Measurements from ENCODE around the gene GH1. TPM values are rescaled to one million over a fixed set of nuclear protein-coding genes. Genes with fewer than 3 reads are reported as not detected.
"Not testable (repeated sequence)": the region's sequence is repeated elsewhere in the genome, so short reads cannot be mapped to it uniquely, and the experiment has no call there.

Gene GH1
- total and polyA plus RNA-seq, 2 experiments from 2014 or later, result not detected

GRCh38 chr17:63889026-63889848, 29.4 kb downstream of the GH1 start:
- not testable (repeated sequence) for H3K36me3 ChIP-seq; H3K4me3 ChIP-seq; H3K4me1 ChIP-seq (ENCODE audit: low read depth); H3K9me3 ChIP-seq (ENCODE audit: low read depth); H3K27ac ChIP-seq; H3K27me3 ChIP-seq
- TF ChIP-seq, protein P1, sequence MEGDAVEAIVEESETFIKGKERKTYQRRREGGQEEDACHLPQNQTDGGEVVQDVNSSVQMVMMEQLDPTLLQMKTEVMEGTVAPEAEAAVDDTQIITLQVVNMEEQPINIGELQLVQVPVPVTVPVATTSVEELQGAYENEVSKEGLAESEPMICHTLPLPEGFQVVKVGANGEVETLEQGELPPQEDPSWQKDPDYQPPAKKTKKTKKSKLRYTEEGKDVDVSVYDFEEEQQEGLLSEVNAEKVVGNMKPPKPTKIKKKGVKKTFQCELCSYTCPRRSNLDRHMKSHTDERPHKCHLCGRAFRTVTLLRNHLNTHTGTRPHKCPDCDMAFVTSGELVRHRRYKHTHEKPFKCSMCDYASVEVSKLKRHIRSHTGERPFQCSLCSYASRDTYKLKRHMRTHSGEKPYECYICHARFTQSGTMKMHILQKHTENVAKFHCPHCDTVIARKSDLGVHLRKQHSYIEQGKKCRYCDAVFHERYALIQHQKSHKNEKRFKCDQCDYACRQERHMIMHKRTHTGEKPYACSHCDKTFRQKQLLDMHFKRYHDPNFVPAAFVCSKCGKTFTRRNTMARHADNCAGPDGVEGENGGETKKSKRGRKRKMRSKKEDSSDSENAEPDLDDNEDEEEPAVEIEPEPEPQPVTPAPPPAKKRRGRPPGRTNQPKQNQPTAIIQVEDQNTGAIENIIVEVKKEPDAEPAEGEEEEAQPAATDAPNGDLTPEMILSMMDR (IDR thresholded peaks at IDR 0.05; ENCODE audit: low read depth, low read length), result peak; percentile 44
- DNase-seq (ENCODE audit: low read depth in 1 of 2, low spot score in 1 of 2), result peak; percentile 43 to 64

DNA sequence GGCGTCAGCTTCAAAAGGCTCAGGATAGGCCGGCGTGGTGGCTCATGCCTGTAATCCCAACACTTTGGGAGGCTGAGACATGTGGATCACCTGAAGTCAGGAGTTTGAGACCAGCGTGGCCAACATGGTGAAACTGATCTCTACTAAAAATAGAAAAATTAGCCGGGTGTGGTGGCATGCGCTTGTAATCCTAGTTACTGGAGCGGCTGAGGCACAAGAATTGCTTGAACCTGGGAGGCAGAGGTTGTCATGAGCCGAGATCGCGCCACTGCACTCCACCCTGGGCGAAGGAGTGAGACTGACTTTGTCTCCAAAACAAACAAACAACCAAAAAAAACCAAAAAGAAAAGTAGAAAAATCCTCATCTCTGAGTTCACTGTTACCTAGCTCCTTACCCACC, 33.5 kb downstream of the GH1 start:
- H3K4me3 ChIP-seq; H3K27me3 ChIP-seq; H3K27ac ChIP-seq; H3K9me3 ChIP-seq (ENCODE audit: low read depth); H3K4me1 ChIP-seq (ENCODE audit: low read depth); DNase-seq (ENCODE audit: low read depth in 1 of 2, low spot score in 1 of 2); H3K36me3 ChIP-seq: not testable (repeated sequence)

GRCh38 chr17:63882626-63883126, 36.0 kb downstream of the GH1 start:
- H3K36me3 ChIP-seq; H3K4me3 ChIP-seq; H3K9me3 ChIP-seq (ENCODE audit: low read depth); H3K27ac ChIP-seq; H3K4me1 ChIP-seq (ENCODE audit: low read depth); DNase-seq (ENCODE audit: low read depth in 1 of 2, low spot score in 1 of 2); H3K27me3 ChIP-seq: not testable (repeated sequence)

GRCh38 chr17:63881935-63882601, 36.6 kb downstream of the GH1 start, which contains the start of gene GH2:
TSS of gene GH2 (minus strand) at chr17:63881944. CDS start at chr17:63881801, 143 bp downstream.
- Histone ChIP-seq H3K27ac (no peak within 1 kb of the TSS), H3K4me1 (ENCODE audit: low read depth) (no peaks in the 10 kb centered on the region), H3K36me3 (no peaks in the 10 kb centered on the region), H3K9me3 (ENCODE audit: low read depth) (no peaks in the 10 kb centered on the region), H3K4me3 (no peak within 1 kb of the TSS), H3K27me3 (no peaks in the 10 kb centered on the region)
- TF ChIP-seq, protein P1 (IDR thresholded peaks at IDR 0.05; ENCODE audit: low read depth, low read length), result peak; percentile 65
- peak; percentile 52 to 62 for DNase-seq (ENCODE audit: low read depth in 1 of 2, low spot score in 1 of 2)

GRCh38 chr17:63881337-63881736, 37.3 kb downstream of the GH1 start:
- H3K4me3 ChIP-seq; H3K4me1 ChIP-seq (ENCODE audit: low read depth); H3K9me3 ChIP-seq (ENCODE audit: low read depth); H3K27me3 ChIP-seq; H3K27ac ChIP-seq; H3K36me3 ChIP-seq: not testable (repeated sequence)
- TF ChIP-seq, protein P1 (IDR thresholded peaks at IDR 0.05; ENCODE audit: low read depth, low read length), result peak; percentile 25
- peak; percentile 4 to 58 for DNase-seq (ENCODE audit: low read depth in 1 of 2, low spot score in 1 of 2)

GRCh38 chr17:63880706-63881105, 37.9 kb downstream of the GH1 start:
- Histone ChIP-seq H3K36me3 (no peaks in the 10 kb centered on the region), H3K4me3 (no peak overlapping the region), H3K4me1 (ENCODE audit: low read depth) (no peaks in the 10 kb centered on the region), H3K27ac (no peak overlapping the region), H3K9me3 (ENCODE audit: low read depth) (no peaks in the 10 kb centered on the region), H3K27me3 (no peaks in the 10 kb centered on the region)
- TF ChIP-seq, protein P1 (IDR thresholded peaks at IDR 0.05; ENCODE audit: low read depth, low read length), result no peak
- DNase-seq (ENCODE audit: low read depth in 1 of 2, low spot score in 1 of 2), result no peak

DNA sequence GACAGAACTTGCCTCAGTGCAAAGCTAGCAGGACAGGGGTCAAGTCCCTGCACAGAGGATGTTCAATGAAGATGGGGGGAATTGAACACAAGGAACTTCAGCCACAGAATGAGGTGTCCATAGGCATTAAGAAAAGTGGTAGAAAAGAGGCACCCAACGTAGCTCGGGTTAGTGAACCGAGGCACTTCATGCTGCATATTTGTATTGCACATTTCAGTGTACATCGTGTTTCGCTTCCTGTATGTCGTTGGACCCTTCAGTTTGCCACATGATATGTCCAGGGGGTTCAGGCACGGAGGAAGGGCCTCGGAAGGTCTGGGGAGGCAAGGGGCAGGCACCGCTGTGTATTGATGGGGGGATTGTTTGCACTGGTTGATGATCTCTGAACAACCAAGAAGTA, 40.2 kb downstream of the GH1 start:
- not testable (repeated sequence) for H3K36me3 ChIP-seq; H3K27ac ChIP-seq; H3K9me3 ChIP-seq (ENCODE audit: low read depth); H3K4me3 ChIP-seq; H3K27me3 ChIP-seq; DNase-seq (ENCODE audit: low read depth in 1 of 2, low spot score in 1 of 2); H3K4me1 ChIP-seq (ENCODE audit: low read depth)

DNA sequence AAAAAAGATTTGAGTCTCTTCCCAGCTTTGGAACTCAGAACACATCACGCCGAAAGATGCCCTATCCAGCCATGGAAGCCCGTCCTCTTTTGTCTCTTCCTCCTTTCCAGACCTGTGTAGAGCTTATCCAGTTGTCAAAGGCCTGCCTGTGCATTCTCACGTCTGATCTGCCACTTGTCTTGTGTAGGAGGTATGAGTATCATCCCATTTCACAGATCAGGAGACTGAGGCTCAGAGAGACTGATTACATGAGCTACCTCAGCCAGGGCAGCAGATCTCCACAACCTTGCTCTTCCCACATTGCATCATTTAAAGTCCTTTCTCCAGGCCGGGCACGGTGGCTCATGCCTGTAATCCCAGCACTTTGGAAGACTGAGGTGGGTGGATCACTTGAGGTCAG, 43.9 kb downstream of the GH1 start:
- not testable (repeated sequence) for DNase-seq (ENCODE audit: low read depth in 1 of 2, low spot score in 1 of 2); H3K36me3 ChIP-seq; H3K27ac ChIP-seq; H3K4me1 ChIP-seq (ENCODE audit: low read depth); H3K4me3 ChIP-seq; H3K27me3 ChIP-seq; H3K9me3 ChIP-seq (ENCODE audit: low read depth)

DNA sequence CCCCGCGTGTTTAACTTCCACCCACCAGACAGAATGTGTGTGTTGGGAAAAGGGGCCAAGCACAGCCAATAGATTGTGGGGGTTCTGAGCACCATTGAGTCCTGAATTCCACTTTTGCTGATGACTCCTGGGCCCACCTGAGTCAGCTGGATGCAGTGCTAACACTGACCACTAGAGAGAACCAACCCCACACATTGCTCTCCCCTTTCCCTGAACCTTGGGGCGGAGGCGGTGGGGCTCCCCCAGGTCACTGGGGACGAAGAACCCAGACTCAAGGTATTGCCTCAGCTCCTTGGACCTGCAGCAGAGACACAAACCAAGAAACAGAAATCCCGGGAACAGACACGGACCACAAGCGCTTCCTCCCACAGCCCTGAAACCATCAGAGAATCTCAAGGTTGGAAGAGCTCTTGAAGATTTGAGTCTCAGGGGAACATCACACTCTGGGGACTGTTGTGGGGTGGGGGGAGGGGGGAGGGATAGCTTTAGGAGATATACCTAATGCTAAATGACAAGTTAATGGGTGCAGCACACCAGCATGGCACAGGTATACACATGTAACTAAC, 44.5 kb downstream of the GH1 start:
- H3K27ac ChIP-seq; DNase-seq (ENCODE audit: low read depth in 1 of 2, low spot score in 1 of 2); H3K4me3 ChIP-seq; H3K36me3 ChIP-seq; H3K9me3 ChIP-seq (ENCODE audit: low read depth); H3K4me1 ChIP-seq (ENCODE audit: low read depth); H3K27me3 ChIP-seq: not testable (repeated sequence)

All from cardiac muscle cell (in vitro differentiated cells and primary cell).